Measurements from ENCODE around the gene TRABD2B. TPM values are rescaled to one million over a fixed set of nuclear protein-coding genes. Genes with fewer than 3 reads are reported as not detected.

The TRABD2B gene
- total and polyA plus RNA-seq, 2 experiments from 2014 or later, result 1.6 to 2.0 TPM

- no peak overlapping the region; the same call in 2 of the 3 replicates for H3K4me3 Mint-ChIP-seq
These were observed 154.8 kb downstream of the TRABD2B start for GRCh38 chr1:47842228-47842919.

More at GRCh38 chr1:47842228-47842919, 154.8 kb downstream of the TRABD2B start:
- no peak for DNase-seq (ENCODE audit: low spot score)
- Histone ChIP-seq H3K4me3 (no peak overlapping the region), H3K4me1 (ENCODE audit: insufficient read depth) (peaks cover 20% of the 10 kb centered on the region), H3K36me3 (ENCODE audit: insufficient read depth) (no peaks in the 10 kb centered on the region), H3K79me2 (replicated peaks; ENCODE audit: insufficient read depth) (no peaks in the 10 kb centered on the region), H3F3A (replicated peaks; ENCODE audit: low read depth) (no peaks in the 10 kb centered on the region), H3K9me2 (ENCODE audit: insufficient read depth) (no peaks in the 10 kb centered on the region), H2AFZ (no peak overlapping the region), H4K20me1 (replicated peaks; ENCODE audit: insufficient read depth) (no peaks in the 10 kb centered on the region; the same call in 1 of the 2 replicates), H3K27ac (ENCODE audit: low read depth) (no peak overlapping the region), H3K4me2 (peak overlapping the region; percentile 60), H3K27me3 (ENCODE audit: insufficient read depth) (no peaks in the 10 kb centered on the region)
- TF ChIP-seq ZNF462 (CRISPR knock-in tag; IDR thresholded peaks at IDR 0.05), result no peak
- no peak for TF ChIP-seq STAT1 (IDR thresholded peaks at IDR 0.05; ENCODE audit: unreplicated experiment)
- no peak for TF ChIP-seq NANOG (IDR thresholded peaks at IDR 0.05; ENCODE audit: borderline replicate concordance)
- no peak for TF ChIP-seq ZNF114 (CRISPR knock-in tag; IDR thresholded peaks at IDR 0.05)
- no peak for TF ChIP-seq CREB1 (CRISPR knock-in tag; IDR thresholded peaks at IDR 0.05; ENCODE audit: low read depth)
- TF ChIP-seq EZH2 (IDR thresholded peaks at IDR 0.05; ENCODE audit: low read depth, unreplicated experiment), result no peak
- TF ChIP-seq POLR2AphosphoS5 (IDR thresholded peaks at IDR 0.05; ENCODE audit: low read depth), result no peak
- TF ChIP-seq CTCF (conservative IDR thresholded peaks at IDR 0.05; ENCODE audit: low read depth in 2 of 2), result no peak
- TF ChIP-seq ETS1 (IDR thresholded peaks at IDR 0.05), result no peak
- no peak for TF ChIP-seq JUNB (IDR thresholded peaks at IDR 0.05; ENCODE audit: unreplicated experiment)
- TF ChIP-seq ZNF331 (CRISPR knock-in tag; IDR thresholded peaks at IDR 0.05; ENCODE audit: low read depth), result no peak
- no peak for TF ChIP-seq EZH2phosphoT487 (IDR thresholded peaks at IDR 0.05; ENCODE audit: unreplicated experiment)
- no peak for TF ChIP-seq REST (IDR thresholded peaks at IDR 0.05; ENCODE audit: unreplicated experiment)
- H3K9me3 Mint-ChIP-seq, result no peaks in the 10 kb centered on the region
- H3K36me3 Mint-ChIP-seq (ENCODE audit: low read depth), result no peaks in the 10 kb centered on the region
- peak; percentile 84 for ATAC-seq
- peaks cover 14% of the 10 kb centered on the region for H3K27me3 Mint-ChIP-seq (ENCODE audit: insufficient read depth, low read depth, poor library complexity)
- H3K27ac Mint-ChIP-seq, result no peak overlapping the region
- H3K4me1 Mint-ChIP-seq, result peaks cover 33% of the 10 kb centered on the region
